Gastrocnemius medialis (tissue), 4 donors: Measurements from ENCODE around the gene PCDHA13.

Experiments
- POLR2A ChIP-seq, 2 donors: fragments of 450-650 bp; IDR thresholded peaks; one replicate each; pipeline ENCODE4 v1.6.1; 2017; ENCODE audit warnings: antibody characterized with exemption in 2 of 2, mild to moderate bottlenecking in 2 of 2, moderate library complexity in 2 of 2
- TF ChIP-seq, protein P1 (sequence below), 5 experiments: fragments of 450-650 bp in 3 of 5; fragments of 200-600 bp in 2 of 5; sonication (generic) in 2 of 5; IDR thresholded peaks in 4 of 5; conservative IDR thresholded peaks in 1 of 5; 1 replicate in 4 of 5; 2 replicates in 1 of 5; pipeline ENCODE4 v1.5.1; 2016 to 2019; ENCODE audit warnings: antibody characterized with exemption in 5 of 5, mild to moderate bottlenecking in 3 of 5, moderate library complexity in 3 of 5

DNA sequence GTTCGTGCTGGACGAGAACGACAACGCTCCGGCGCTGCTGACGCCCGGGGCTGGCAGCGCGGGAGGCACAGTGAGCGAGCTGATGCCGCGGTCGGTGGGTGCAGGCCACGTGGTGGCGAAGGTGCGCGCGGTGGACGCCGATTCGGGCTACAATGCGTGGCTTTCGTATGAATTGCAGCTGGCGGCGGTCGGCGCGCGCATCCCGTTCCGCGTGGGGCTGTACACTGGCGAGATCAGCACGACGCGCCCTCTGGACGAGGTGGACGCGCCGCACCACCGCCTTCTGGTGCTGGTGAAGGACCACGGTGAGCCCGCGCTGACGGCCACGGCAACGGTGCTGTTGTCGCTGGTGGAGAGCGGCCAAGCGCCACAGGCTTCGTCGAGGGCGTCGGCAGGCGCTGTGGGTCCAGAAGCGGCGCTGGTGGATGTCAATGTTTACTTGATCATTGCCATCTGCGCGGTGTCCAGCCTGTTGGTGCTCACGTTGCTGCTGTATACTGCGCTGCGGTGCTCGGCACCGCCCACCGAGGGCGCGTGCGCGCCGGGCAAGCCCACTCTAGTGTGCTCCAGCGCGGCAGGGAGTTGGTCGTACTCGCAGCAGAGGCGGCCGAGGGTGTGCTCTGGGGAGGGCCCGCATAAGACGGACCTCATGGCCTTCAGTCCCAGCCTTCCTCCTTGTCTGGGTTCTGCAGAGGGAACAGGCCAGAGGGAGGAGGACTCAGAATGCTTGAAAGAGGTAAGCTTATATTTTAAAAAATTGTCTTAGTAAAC, 2.2 kb downstream of the PCDHA13 start:
- TF ChIP-seq POLR2A (IDR thresholded peaks at IDR 0.05): no peak
- TF ChIP-seq, protein P1, sequence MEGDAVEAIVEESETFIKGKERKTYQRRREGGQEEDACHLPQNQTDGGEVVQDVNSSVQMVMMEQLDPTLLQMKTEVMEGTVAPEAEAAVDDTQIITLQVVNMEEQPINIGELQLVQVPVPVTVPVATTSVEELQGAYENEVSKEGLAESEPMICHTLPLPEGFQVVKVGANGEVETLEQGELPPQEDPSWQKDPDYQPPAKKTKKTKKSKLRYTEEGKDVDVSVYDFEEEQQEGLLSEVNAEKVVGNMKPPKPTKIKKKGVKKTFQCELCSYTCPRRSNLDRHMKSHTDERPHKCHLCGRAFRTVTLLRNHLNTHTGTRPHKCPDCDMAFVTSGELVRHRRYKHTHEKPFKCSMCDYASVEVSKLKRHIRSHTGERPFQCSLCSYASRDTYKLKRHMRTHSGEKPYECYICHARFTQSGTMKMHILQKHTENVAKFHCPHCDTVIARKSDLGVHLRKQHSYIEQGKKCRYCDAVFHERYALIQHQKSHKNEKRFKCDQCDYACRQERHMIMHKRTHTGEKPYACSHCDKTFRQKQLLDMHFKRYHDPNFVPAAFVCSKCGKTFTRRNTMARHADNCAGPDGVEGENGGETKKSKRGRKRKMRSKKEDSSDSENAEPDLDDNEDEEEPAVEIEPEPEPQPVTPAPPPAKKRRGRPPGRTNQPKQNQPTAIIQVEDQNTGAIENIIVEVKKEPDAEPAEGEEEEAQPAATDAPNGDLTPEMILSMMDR (IDR thresholded peaks at IDR 0.05 in 4 of 5, conservative IDR thresholded peaks at IDR 0.05 in 1 of 5): no peak
